SH-SY5Y (cell line): Measurements from ENCODE around the gene PNLDC1.

Experiments used
- GATA2 ChIP-seq: IDR thresholded peaks from 2 replicates; pipeline ENCODE4 v1.6.1; 2011; ENCODE audit warnings: mild to moderate bottlenecking, low read depth, low read length
- GATA3 ChIP-seq: IDR thresholded peaks from 2 replicates; pipeline ENCODE4 v1.6.1; 2011; ENCODE audit warnings: low read depth, mild to moderate bottlenecking, low read length, moderate library complexity

DNA sequence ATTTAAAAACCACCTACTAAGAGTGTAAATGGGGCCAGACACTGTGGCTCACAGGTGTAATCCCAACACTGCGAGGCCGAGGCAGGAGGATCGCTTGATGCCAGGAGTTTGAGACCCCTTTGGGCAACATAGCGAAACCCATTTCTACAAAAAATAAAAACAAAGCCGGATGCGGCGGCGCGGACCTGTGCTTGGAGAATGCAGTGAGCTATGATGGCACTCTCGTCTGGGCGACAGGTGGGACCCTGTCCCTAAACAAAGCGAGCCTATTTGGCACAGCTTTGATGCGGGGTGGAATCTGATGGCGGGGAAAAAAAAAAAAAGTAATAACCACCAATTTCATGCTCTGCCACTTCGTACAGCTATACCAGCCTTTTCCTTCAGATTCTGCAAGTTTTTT, 11.8 kb upstream of the PNLDC1 start:
- no peak for TF ChIP-seq GATA2
- no peak for TF ChIP-seq GATA3
